Left ventricle myocardium superior (tissue), 1 donor: ENCODE measurements around the gene ZNF629. TPM values are rescaled to one million over a fixed set of nuclear protein-coding genes. Genes with fewer than 3 reads are reported as not detected.

ENCODE experiments used
- ATAC-seq: fragments of 200-7000 bp; cut with Tn5 transposase; one replicate; pipeline ENCODE4 v1.9.1; 2020; ENCODE audit warnings: mild to moderate bottlenecking, moderate library complexity
- DNase-seq: peaks from one replicate; pipeline ENCODE4 v3.0.0-alpha.2; 2020
- intact Hi-C: fragments of 100-400 bp; cut with micrococcal nuclease; formaldehyde crosslinking; loops from one replicate; pipeline ENCODE4 v1.11.0; 2022
- total RNA-seq: library from RNA; stranded (reverse); fragmentation: NEBNext Ultra II Directional; extraction: Animal tissue kit (Norgen Biotek cat#: 25700); gene quantifications from one replicate; pipeline ENCODE4 v1.2.1, GENCODE V29; 2021
- donor health status: DM: no; HTN: yes; CAD: no; lungs with severe emphysema.

ZNF629 gene
- total RNA-seq, 1 donor from 2014 or later: 19.2 TPM

- DNase-seq (no peak), ATAC-seq (no peak)
- intact Hi-C loops: no loop called here
Observed at GRCh38 chr16:30755955-30756780, 30.8 kb downstream of the ZNF629 start.

GRCh38 chr16:30753596-30753995 lies 33.4 kb downstream of the ZNF629 start:
- intact Hi-C loops: no loop called here
- DNase-seq (no peak), ATAC-seq (no peak)

GRCh38 chr16:30750876-30751465 lies 36.0 kb downstream of the ZNF629 start:
- intact Hi-C loops: no loop called here
- ATAC-seq (no peak), DNase-seq (no peak)

DNA sequence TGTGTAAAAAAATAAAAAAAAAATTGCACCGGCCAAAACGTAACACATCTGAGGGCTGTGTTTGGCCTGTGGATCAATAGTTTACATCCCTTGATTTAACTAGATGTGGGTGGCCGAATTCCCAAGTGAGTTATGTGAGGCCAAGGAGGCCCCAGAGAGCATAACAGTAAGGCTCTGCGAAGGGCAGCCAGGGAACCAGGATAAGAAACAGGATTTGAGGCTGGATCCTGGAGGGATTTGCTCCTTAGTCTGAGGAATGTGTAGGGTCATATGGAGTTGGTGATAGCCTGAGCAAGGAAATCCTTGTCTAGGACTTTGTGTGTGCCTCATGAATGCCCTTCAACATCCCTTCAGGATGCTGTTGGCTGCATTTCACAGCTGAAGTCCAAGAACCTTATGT lies 36.8 kb downstream of the ZNF629 start:
- no peak for DNase-seq
- ATAC-seq: no peak
- intact Hi-C loops: no loop called here

DNA sequence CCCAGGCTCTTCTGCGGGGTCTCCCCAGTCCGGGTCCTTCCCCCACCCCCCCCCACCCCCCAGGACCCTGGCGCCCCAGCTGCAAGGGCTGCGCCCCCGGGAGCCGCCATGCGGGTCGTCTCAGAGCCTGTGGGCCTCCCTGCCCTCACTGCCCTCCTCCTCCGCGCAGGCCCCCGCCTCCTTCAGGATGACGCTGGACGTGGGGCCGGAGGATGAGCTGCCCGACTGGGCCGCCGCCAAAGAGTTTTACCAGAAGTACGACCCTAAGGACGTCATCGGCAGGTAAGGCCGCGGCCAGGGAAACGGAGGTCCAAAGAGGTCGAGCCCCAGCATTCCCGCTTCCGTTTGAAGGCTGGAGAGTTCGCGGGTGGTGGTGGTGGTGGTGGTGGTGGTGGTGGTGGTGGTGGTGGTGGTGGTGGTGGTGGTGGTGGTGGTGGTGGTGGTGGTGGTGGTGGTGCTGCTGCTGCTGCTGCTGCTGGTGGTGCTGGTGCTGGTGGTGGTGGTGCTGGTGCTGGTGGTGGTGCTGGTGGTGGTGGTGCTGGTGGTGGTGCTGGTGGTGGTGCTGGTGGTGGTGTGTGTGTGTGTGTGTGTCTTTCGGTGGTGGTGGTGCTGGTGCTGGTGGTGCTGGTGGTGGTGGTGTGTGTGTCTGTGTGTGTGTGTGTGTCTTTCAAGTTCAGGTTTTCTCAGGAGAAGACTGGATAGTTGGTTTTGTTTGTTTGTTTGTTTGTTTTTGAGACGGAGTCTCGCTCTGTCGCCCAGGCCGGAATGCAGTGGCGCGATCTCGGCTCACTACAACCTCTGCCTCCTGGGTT lies 38.2 kb downstream of the ZNF629 start:
- peak; percentile 56 for DNase-seq
- ATAC-seq: peak; percentile 33
- intact Hi-C loops: no loop called here

- peak; percentile 100 for DNase-seq
- ATAC-seq: peak; percentile 96
- intact Hi-C loops: no loop called here
Observed at GRCh38 chr16:30747799-30748633, 39.0 kb downstream of the ZNF629 start, which contains the start of gene PHKG2. Gene PHKG2, plus strand, starts transcription at chr16:30748425. Its CDS starts 396 bp downstream, at chr16:30748821.

GRCh38 chr16:30747331-30747730 lies 39.7 kb downstream of the ZNF629 start:
- intact Hi-C loops: no loop called here
- ATAC-seq: no peak
- DNase-seq: no peak

GRCh38 chr16:30746638-30747175 lies 40.3 kb downstream of the ZNF629 start:
- ATAC-seq (no peak), DNase-seq (no peak)
- intact Hi-C loops: no loop called here

DNA sequence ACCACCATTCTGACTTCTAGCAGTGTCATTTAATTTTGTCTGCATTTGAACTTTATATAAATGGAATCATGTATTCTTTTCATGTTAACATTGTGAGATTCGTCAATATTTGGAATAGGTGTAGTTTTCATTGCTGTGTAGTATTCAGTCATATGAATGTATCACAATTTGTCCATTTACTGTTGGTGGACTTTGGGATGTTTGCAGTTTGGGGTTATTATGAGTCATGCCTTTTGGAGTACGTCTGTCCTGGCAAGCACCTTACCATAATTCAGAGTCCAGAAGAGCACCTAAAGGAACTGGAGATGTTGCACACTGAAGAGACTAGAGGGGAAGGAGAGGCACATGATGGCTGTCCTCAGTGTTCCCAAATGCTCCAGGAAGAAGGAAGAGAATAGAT lies 41.9 kb downstream of the ZNF629 start:
- intact Hi-C loops: no loop called here
- ATAC-seq (no peak), DNase-seq (no peak)

DNA sequence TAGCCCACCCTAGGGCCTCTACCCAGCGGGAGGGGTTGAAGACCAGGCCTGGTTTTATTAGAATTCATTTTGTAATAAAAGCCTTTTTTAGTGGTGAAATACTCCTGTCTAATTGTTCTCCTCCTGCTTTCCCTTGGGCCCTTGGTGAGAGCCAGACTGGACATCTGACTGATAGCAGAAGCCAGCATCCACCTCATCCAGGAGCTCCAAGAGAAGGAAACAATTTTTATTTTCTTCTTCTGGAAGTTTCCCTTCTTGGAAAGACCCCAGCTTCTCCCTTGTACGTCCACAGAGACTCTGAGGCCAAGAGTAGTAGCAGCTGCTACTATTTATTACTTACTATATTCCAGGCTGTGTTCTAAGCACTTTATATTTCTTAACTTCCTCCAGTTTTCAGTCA lies 42.8 kb downstream of the ZNF629 start:
- peak; percentile 32 for ATAC-seq
- no peak for DNase-seq
- intact Hi-C loops: no loop called here

- peak; percentile 38 for ATAC-seq
- intact Hi-C loops: no loop called here
- DNase-seq: peak; percentile 72
Observed at GRCh38 chr16:30743716-30744115, 43.3 kb downstream of the ZNF629 start.

- intact Hi-C loops: no loop called here
- DNase-seq (no peak), ATAC-seq (peak; percentile 3)
Observed at GRCh38 chr16:30741461-30741914, 45.5 kb downstream of the ZNF629 start.

DNA sequence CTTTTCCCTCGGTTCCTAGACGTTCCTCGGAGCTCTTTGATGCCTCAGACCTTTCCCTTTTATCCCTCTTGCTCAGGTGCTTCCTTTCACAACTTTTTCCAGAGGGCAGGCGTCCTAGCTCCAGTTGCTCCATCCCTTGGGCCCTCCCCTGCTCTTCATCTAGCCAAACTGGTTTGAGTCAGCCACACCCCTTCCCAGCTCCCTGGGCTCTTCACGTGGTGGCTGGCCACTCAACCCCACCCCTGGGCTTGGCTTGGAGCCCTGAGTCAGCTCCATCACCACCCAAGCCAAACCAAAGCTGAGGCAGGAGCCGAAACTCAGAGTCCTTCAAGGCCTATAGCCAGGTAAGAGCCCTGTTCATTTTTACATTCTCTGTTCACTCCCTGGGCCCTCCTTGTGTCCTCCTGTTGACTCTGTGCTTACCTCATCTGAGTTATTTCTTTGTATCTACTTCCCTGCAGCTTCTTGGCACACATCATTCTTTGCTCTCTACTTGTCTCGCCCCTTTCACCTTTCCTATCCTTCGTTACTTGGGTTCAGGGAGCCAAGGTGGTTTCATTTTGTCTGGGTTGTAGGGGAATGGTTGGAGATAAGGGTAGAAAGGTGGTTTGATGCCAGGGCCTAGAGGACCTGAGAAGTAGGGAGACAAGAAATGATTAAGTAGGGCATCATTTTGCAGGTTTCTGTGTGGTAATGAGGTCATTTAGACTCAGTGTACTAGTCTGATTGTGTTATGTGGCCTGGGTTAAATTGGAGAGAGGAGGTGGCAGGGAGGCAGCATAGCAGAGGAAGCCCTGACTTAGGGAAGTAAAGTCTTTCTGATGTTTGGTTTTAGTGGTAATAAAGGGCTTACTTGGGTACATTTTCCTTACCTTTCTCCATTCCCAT lies 46.4 kb downstream of the ZNF629 start:
- DNase-seq (peak; percentile 89), ATAC-seq (peak; percentile 80)
- intact Hi-C loops: no loop called here

GRCh38 chr16:30738984-30739951 lies 47.7 kb downstream of the ZNF629 start:
- no peak for DNase-seq
- ATAC-seq: no peak
- intact Hi-C loops: no loop called here

- DNase-seq (no peak), ATAC-seq (no peak)
- intact Hi-C loops: no loop called here
Observed at GRCh38 chr16:30737794-30738648, 49.0 kb downstream of the ZNF629 start.
